ENCODE results near the gene RAB25. TPM values are rescaled to one million over a fixed set of nuclear protein-coding genes. Genes with fewer than 3 reads are reported as not detected.

Gene RAB25
- total RNA-seq: 0.15 TPM in 1 of 2 replicates, not detected in the other

GRCh38 chr1:156060937-156061636 is at the start of gene RAB25:
Gene RAB25, plus strand, starts transcription at chr1:156061160. Its CDS starts 241 bp downstream, at chr1:156061401.

DNA sequence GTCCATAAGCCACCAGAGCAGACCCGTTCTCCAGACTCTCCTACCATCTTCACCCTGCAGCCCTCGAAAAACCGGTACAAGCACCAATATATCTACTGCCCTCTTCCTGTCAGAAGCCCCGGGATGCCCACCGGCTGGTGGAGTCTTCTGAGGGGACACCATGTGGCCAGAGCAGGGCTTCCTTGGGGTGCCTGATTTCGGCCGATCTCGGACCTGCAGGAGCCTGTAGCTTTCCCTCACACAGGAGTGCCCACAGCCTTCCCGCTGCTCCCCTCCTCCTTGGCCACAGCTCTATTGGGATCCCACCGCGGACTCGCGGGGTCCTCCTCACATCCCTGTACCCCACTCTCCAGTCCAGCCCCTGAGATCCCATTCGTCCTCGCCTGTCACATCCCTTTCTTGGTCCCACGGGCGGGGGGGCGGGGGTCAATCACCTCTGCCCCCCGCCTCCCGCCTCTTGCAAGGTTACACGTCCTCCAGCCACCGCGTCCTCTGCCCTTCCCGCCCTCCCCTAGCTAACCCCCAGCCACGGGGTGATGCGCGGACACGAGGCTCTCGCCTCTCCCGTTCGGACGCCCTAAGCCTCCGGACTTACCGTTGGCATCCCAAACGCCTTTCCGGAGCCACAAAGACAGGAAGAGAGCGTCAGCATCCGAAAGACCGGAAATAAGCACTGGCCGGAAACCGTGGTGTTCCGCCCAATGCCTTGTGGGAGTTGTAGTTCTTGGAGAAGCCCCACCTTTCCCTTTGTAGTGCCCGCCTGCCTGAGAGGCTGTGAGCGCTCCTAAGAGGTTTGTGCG is 40.5 kb upstream of the RAB25 start, which contains the start of gene SSR2:
Gene SSR2, minus strand, starts transcription at position 659 of the 800 bp plus-strand sequence. CDS start 784 bp downstream, outside the sequence.

DNA sequence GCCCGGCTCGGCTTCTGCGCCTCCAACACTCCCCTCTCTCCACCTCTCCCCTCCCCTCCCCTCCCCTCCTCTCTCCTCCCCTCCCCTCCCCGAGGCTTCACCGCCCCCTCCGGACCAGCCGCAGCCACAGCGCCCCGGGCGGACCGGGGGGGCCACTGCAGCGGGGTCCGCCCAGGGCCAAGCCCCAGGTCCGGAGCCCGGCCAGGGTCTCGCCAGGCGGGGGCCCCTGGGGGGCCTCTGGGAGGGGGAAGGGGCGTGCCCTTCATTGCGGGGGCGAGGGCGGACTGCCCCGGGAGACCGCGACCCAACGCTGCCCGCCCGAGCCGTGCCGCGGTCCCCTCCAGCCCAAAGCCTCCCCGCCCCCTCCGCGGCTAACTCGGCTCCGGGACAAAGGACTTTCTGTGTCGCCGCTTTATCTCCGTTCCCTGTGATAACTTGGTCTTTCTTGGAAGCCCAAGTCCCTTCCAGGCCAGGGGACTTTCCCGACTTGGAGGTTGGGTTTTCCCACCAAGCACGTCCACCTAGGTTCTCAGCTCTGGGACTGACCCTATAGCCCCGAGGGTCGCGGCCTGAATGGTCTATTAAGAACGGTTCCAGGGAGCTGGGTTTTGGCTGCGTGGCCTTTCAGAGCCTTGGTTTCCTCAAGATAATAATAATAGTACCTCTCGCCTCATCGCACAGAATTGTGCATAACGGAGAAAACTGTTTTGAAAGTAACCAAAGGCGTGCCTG is 7.0 kb upstream of the RAB25 start, which contains the start of gene UBQLN4:
Gene UBQLN4, minus strand, starts transcription at position 31 of the 732 bp plus-strand sequence. CDS start 97 bp downstream, outside the sequence.

GRCh38 chr1:156054500-156055280 is 6.3 kb upstream of the RAB25 start, which contains the start of gene LAMTOR2:
Gene LAMTOR2, plus strand, starts transcription at chr1:156054782. Its CDS starts 108 bp downstream, at chr1:156054890.

GRCh38 chr1:156082309-156083091 is 21.5 kb downstream of the RAB25 start, which contains the start of gene MEX3A:
Gene MEX3A, minus strand, starts transcription at chr1:156082465. Its CDS starts 467 bp downstream, at chr1:156081998.

DNA sequence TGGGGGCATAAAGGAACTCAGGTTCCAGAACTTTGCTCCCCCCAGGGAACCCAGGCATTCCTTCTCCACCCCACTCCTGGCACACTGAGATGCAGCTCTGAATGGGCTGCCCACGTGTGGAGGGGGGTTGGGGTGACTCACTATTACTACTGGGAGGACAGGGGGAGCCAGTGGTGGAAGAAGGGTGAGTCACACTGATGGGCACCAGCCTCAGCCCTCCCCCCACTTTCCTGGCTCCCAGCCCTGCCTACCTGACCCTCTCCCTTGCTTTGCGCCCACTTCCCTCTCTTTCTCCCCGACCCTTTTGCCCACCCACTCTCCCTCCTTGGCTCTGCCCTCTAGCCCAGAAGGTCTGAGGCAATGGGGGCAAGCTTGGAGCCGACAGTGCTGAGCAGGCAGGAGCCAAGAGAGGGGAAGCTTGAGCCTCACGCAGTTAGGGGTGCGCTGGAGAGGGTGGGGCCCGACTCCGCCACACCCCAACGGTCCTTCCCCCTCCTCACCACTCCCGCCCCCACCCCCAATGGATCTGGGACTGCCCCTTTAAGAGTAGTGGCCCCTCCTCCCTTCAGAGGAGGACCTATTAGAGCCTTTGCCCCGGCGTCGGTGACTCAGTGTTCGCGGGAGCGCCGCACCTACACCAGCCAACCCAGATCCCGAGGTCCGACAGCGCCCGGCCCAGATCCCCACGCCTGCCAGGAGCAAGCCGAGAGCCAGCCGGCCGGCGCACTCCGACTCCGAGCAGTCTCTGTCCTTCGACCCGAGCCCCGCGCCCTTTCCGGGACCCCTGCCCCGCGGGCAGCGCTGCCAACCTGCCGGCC is 53.4 kb downstream of the RAB25 start, which contains the start of gene LMNA:
Gene LMNA, plus strand, starts transcription at position 611 of the 818 bp plus-strand sequence. CDS start 208 bp downstream, outside the sequence.

Other genes starting within 250 kb of the RAB25 start
- gene GON4L, start 203.9 kb upstream of the RAB25 start, total RNA-seq: 13.6 and 16.8 TPM in 2 replicates
- gene SYT11, start 201.6 kb upstream of the RAB25 start, total RNA-seq: 20.8 and 21.9 TPM in 2 replicates
- 7.9 and 12.2 TPM in 2 replicates for gene RIT1, start 149.8 kb upstream of the RAB25 start, total RNA-seq
- 16.5 and 22.6 TPM in 2 replicates for gene KHDC4, start 126.7 kb upstream of the RAB25 start, total RNA-seq
- not detected in 2 replicates for gene RXFP4, start 119.5 kb upstream of the RAB25 start, total RNA-seq
- gene ARHGEF2, start 82.6 kb upstream of the RAB25 start, total RNA-seq: 130 and 152 TPM in 2 replicates
- gene SSR2, start 40.2 kb upstream of the RAB25 start, total RNA-seq: 431 and 503 TPM in 2 replicates
- gene UBQLN4, start 7.4 kb upstream of the RAB25 start, total RNA-seq: 17.3 and 17.4 TPM in 2 replicates
- 80.4 and 88.7 TPM in 2 replicates for gene LAMTOR2, start 6.4 kb upstream of the RAB25 start, total RNA-seq
- 5.1 and 6.2 TPM in 2 replicates for gene MEX3A, start 21.3 kb downstream of the RAB25 start, total RNA-seq
- gene LMNA, start 53.6 kb downstream of the RAB25 start, total RNA-seq: 888 and 901 TPM in 2 replicates
- 0.67 and 0.74 TPM in 2 replicates for gene SEMA4A, start 92.4 kb downstream of the RAB25 start, total RNA-seq
- 10.1 and 11.0 TPM in 2 replicates for gene SLC25A44, start 132.9 kb downstream of the RAB25 start, total RNA-seq
- 78.7 and 84.4 TPM in 2 replicates for gene PMF1, start 151.8 kb downstream of the RAB25 start, total RNA-seq
- gene BGLAP, start 181.0 kb downstream of the RAB25 start, total RNA-seq: 0.59 TPM in 1 of 2 replicates, not detected in the other
- gene PAQR6, start 186.9 kb downstream of the RAB25 start, total RNA-seq: 0.15 and 0.34 TPM in 2 replicates
- 32.3 and 33.0 TPM in 2 replicates for gene SMG5, start 221.7 kb downstream of the RAB25 start, total RNA-seq
- 1.8 and 2.5 TPM in 2 replicates for gene TMEM79, start 223.2 kb downstream of the RAB25 start, total RNA-seq
- 70.2 and 73.5 TPM in 2 replicates for gene GLMP, start 234.5 kb downstream of the RAB25 start, total RNA-seq
- gene VHLL, start 238.1 kb downstream of the RAB25 start, total RNA-seq: not detected in 2 replicates